Peyer's patch (tissue), 4 donors: Measurements from ENCODE around the gene OSBPL3. TPM values are rescaled to one million over a fixed set of nuclear protein-coding genes. Genes with fewer than 3 reads are reported as not detected.

Experiments used
- DNase-seq, 3 donors: peaks; one replicate each; pipeline ENCODE4 v3.0.0-alpha.2; 2017 to 2019
- H3K27ac ChIP-seq, 4 donors: fragments of 200-600 bp; sonication (generic); one replicate each; pipeline ENCODE4 v1.5.1; 2016 to 2019
- H3K27me3 ChIP-seq, 2 donors: fragments of 200-600 bp; sonication (generic); one replicate each; pipeline ENCODE4 v1.5.1; 2019
- H3K36me3 ChIP-seq, 3 donors: fragments of 200-600 bp; sonication (generic); one replicate each; pipeline ENCODE4 v1.5.1; 2016 to 2019
- H3K4me1 ChIP-seq, 4 donors: fragments of 200-600 bp; sonication (generic); one replicate each; pipeline ENCODE4 v1.5.1; 2016 to 2019
- H3K4me3 ChIP-seq, 4 donors: fragments of 200-600 bp; sonication (generic); 1 replicate in 3 of 4; 2 replicates in 1 of 4; pipeline ENCODE4 v1.5.1; 2016 to 2019; ENCODE audit warnings: mild to moderate bottlenecking in 1 of 4
- H3K9me3 ChIP-seq, 4 donors: fragments of 200-600 bp; sonication (generic); one replicate each; pipeline ENCODE4 v1.5.1; 2016 to 2019; ENCODE audit warnings: mild to moderate bottlenecking in 1 of 4
- CTCF ChIP-seq, 6 experiments: fragments of 450-650 bp in 4 of 6; fragments of 200-600 bp in 2 of 6; sonication (generic) in 1 of 6; IDR thresholded peaks; one replicate each; pipeline ENCODE4 v1.5.1; 2017 to 2019; ENCODE audit warnings: antibody characterized with exemption in 6 of 6, mild to moderate bottlenecking in 3 of 6, moderate library complexity in 1 of 6
- POLR2A ChIP-seq, 2 donors: fragments of 450-650 bp; IDR thresholded peaks; one replicate each; pipeline ENCODE4 v1.5.1; 2017; ENCODE audit warnings: antibody characterized with exemption in 2 of 2, mild to moderate bottlenecking in 2 of 2, moderate library complexity in 2 of 2
- total RNA-seq, 4 donors: library from RNA; depleted of rRNA; stranded (reverse); fragments of >200 nt; gene quantifications; one replicate each; pipeline ENCODE4 v1.1.0, GENCODE V29; 2016

Gene OSBPL3
- total RNA-seq, 4 donors from 2014 or later: 20.1 to 67.7 (median 22.2) TPM

GRCh38 chr7:24965831-24966708 lies 13.9 kb downstream of the OSBPL3 start:
- Histone ChIP-seq H3K36me3 (no peaks in the 10 kb centered on the region), H3K4me1 (peaks cover 0 to 10% (median 6%) of the 10 kb centered on the region in 4 donors), H3K27me3 (no peaks in the 10 kb centered on the region), H3K9me3 (no peaks in the 10 kb centered on the region), H3K4me3 (no peak overlapping the region), H3K27ac (peak overlapping the region in 3 of 4 donors; percentile 15 to 65 (median 30))
- TF ChIP-seq POLR2A (IDR thresholded peaks at IDR 0.05): no peak
- TF ChIP-seq CTCF (IDR thresholded peaks at IDR 0.05): no peak
- DNase-seq: peak; percentile 49 to 75 (median 56)

- H3K36me3 ChIP-seq: no peaks in the 10 kb centered on the region
- peaks cover 0 to 10% (median 5%) of the 10 kb centered on the region in 4 donors for H3K4me1 ChIP-seq
- no peak overlapping the region for H3K4me3 ChIP-seq
- no peak for DNase-seq
- TF ChIP-seq POLR2A (IDR thresholded peaks at IDR 0.05) (no peak), CTCF (IDR thresholded peaks at IDR 0.05) (no peak)
- H3K27ac ChIP-seq: no peak overlapping the region
- no peaks in the 10 kb centered on the region for H3K9me3 ChIP-seq
- no peaks in the 10 kb centered on the region for H3K27me3 ChIP-seq
Observed at GRCh38 chr7:24964191-24964590, 15.8 kb downstream of the OSBPL3 start.

GRCh38 chr7:24963218-24963617 lies 16.8 kb downstream of the OSBPL3 start:
- TF ChIP-seq POLR2A (IDR thresholded peaks at IDR 0.05) (no peak), CTCF (IDR thresholded peaks at IDR 0.05) (no peak)
- peak in 2 of 3 donors; percentile 82 to 85 for DNase-seq
- Histone ChIP-seq H3K36me3 (no peaks in the 10 kb centered on the region), H3K9me3 (no peaks in the 10 kb centered on the region), H3K4me1 (peaks cover 0 to 10% (median 5%) of the 10 kb centered on the region in 4 donors), H3K27ac (peak overlapping the region in 2 of 4 donors; percentile 27 to 53), H3K27me3 (no peaks in the 10 kb centered on the region), H3K4me3 (no peak overlapping the region)

GRCh38 chr7:24962418-24962962 lies 17.5 kb downstream of the OSBPL3 start:
- TF ChIP-seq CTCF (IDR thresholded peaks at IDR 0.05) (no peak), POLR2A (IDR thresholded peaks at IDR 0.05) (no peak)
- no peaks in the 10 kb centered on the region for H3K27me3 ChIP-seq
- no peak overlapping the region for H3K4me3 ChIP-seq
- no peaks in the 10 kb centered on the region for H3K36me3 ChIP-seq
- peaks cover 0 to 10% (median 5%) of the 10 kb centered on the region in 4 donors for H3K4me1 ChIP-seq
- H3K27ac ChIP-seq: no peak overlapping the region
- H3K9me3 ChIP-seq: no peaks in the 10 kb centered on the region
- DNase-seq: no peak

- no peaks in the 10 kb centered on the region for H3K27me3 ChIP-seq
- no peak for DNase-seq
- peaks cover 0 to 6% (median 0%) of the 10 kb centered on the region in 4 donors for H3K4me1 ChIP-seq
- H3K27ac ChIP-seq: no peak overlapping the region
- H3K4me3 ChIP-seq: no peak overlapping the region
- TF ChIP-seq POLR2A (IDR thresholded peaks at IDR 0.05) (no peak), CTCF (IDR thresholded peaks at IDR 0.05) (no peak)
- no peaks in the 10 kb centered on the region for H3K36me3 ChIP-seq
- no peaks in the 10 kb centered on the region for H3K9me3 ChIP-seq
Observed at GRCh38 chr7:24959735-24960485, 20.1 kb downstream of the OSBPL3 start.
